ENCODE data around the gene TRAF4.
"Not testable (repeated sequence)": the region's sequence is repeated elsewhere in the genome, so short reads cannot be mapped to it uniquely, and the experiment has no call there.

The TRAF4 gene

DNA sequence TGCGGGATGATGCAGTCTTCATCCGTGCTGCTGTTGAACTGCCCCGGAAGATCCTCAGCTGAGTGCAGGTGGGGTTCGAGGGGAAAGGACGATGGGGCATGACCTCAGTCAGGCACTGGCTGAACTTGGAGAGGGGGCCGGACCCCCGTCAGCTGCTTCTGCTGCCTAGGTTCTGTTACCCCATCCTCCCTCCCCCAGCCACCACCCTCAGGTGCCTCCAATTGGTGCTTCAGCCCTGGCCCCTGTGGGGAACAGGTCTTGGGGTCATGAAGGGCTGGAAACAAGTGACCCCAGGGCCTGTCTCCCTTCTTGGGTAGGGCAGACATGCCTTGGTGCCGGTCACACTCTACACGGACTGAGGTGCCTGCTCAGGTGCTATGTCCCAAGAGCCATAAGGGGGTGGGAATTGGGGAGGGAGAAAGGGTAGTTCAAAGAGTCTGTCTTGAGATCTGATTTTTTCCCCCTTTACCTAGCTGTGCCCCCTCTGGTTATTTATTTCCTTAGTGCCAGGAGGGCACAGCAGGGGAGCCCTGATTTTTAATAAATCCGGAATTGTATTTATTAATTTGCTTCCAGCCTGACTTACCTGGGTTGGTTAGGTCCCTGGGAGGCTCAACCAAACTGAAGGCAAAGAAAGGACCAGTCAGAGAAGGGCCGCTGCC, 5.8 kb downstream of the TRAF4 start:
- no peak for DNase-seq

DNA sequence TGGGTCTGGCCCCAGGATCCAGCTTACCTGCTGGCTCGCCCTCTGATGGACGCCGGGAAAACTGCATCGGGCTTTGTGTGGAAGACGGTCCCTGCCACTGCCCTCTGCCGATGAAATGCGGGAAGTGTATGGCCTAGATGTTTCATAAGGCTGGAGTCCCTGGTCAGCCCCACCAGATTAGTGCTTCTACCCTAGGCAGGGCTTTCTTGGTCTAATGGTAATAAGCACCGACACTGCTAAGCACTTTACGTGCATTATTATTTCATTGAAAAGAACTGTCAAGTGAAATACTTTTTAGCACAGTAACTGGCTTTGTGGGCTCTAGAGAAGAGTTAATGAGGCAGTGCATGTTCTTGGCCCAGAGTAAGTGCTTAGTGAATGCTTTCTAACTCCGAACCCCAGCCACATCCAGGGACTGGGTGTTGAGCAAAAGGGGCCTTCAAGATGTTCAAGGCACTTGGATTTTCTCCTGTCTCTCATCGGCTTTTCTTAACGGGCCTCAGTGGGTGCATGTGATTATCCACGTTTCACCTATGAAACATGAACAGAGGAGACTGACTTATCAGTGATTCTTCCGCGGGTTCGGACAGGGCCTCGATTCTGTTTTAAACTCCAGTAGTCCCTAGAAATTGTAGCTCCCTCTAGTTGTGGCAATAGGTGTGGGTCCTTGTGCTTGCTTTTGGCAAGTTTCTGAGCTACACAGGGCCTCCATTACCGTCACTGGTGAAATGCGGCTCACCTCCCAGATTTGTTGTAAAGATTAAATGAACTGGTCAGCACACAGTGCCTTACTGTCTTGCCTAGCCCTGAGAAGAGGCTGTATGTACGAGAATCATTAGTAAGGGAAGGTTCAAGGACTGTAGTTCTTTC, 6.6 kb downstream of the TRAF4 start:
- DNase-seq, result peak; percentile 66 to 83

DNA sequence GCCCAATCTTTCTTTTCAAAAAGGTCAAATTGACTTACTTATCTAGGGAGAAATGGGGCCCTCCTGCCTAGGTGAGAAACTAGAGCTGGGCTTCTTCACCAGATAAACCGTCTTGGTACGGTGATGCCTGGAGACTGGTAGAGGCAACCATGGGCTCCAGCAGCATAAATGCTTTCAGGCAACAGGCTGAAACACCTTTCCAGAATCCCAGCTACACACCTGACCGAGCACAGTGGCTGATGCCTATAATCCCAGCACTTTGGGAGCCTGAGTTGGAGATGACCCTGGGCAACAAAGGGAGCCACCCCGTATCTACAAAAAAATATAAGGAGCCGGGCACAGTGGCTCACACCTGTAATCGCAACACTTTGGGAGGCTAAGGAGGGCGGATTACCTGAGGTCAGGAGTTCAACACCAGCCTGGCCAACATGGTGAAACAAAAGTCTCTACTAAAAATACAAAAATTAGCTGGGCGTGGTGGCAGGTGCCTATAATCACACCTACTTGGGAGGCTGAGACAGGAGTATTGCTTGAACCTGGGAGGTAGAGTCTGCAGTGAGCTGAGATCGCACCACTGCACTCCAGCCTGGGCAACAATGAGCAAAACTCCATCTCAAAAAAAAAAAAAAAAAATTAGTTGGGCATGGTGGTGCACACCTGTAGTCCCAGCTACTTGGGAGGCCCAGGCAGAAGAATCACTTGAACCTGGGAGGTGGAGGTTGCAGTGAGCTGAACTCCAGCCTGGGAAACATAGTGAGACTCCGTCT, 8.0 kb downstream of the TRAF4 start:
- DNase-seq, result no peak

DNA sequence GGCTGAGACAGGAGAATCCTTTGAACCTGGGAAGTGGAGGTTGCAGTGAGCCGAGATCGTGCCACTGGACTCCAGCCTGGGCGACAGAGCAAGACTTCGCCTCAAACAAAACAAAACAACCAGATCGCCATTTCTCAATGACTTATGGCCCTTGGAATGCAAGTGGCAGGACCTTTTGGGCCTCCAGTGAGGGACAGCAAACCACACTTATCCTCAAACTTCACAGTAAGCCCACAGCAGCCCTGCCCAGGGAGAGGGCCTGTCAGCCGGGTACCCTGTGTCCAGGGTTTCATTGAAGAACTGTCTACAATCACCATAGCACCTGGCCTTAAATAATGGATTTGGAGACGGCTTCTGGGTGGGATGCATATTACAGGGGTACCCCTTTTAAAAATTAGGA, 11.7 kb downstream of the TRAF4 start:
- no peak for DNase-seq

DNA sequence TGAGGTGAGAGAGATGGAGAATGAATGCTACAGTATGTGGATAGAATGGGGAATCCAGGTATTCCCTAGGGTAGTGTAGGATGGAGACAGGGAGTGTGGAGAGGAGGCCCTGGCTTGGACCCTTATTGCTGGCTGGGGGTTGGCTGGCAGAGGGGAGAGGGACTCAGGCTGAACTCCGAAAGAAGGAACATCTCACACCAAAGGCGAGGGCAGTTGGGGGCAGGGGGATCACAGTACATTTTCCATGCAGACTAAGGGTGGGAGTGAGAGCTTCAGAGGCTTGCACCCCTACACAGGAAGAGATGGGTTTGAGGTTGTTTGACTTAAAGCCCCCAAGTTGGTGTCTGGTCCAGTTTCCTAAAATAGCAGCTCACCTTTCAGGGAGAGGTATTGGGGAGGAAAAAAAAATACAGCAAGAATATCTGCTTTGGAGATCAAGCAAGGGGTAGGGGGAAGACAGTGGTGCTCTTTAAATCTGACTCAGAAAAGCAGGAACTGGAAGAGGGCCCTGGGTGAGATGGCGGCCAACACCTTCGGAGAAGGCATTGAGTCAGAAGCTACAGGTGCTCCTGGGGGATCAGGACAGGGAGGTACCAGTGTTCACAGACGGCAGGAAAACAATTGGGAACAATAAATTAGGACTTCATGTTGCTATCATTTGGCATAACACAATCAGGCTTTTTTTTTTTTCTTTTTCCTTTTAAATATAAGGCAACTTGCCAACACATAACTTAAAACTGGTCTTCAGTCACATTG, 12.4 kb downstream of the TRAF4 start:
- no peak for DNase-seq

DNA sequence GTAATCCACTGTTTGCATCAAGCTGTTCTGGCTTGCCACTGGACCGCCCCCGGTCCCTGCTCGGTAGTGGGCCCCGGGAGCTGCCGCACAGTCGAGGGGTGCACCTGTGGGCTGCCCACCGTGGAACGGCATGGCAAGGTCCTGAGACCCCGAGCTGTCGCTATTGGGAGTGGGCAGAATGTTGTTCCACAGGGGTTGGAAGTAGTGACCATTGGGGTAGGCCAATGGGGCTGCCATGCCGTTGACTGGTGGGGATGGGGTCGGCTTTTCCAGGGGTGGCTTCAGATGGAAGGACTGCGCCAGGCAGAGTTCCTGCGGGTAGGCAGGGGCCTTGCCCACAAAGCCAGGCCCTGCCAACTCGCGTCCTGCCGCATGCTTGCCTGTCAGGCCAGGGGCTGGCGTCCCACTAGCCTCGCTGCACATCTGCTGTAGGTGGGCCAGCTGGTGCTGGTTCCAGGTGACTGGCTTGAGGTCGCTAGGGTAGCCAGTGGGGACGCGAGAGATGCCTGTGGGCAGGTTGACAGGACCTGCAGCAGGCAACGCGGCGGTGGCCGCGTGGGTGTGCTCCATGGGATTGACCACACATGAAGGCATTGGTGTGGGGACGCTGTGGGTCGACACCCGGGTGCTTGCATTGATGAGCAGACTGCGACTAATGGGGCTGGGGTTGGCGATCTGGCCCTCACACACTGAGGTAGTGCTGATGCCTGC, 14.8 kb downstream of the TRAF4 start:
- DNase-seq, result no peak

DNA sequence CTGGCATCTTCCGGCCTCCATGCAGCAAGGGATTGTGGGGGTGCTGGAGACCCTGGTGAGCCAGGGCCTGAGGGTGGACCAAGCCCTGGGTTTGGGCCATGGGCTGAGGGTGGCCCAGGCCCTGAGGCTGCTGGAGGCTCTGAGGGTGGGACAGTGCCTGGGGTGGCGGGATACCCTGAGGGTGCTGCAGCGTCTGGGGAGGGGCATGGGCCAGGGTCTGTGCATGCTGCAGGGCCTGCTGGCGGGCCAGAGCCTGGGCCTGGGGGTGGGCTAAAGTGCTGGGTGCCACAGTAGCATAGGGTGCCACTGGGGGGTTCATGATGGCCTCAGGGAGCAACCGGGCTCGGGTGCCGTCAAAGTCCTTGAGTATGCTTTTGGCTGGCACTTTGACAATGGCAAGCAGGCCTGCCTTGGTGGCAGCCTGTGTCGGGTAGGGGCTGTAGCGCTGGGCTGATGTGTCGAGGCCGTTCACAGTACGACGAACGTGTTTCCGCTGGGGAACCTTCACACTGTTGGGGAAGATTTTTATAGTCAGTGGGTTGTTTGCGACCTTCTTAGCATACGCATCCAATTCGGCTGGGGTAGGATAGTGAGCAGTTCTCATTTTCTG, 15.6 kb downstream of the TRAF4 start:
- DNase-seq, result no peak

DNA sequence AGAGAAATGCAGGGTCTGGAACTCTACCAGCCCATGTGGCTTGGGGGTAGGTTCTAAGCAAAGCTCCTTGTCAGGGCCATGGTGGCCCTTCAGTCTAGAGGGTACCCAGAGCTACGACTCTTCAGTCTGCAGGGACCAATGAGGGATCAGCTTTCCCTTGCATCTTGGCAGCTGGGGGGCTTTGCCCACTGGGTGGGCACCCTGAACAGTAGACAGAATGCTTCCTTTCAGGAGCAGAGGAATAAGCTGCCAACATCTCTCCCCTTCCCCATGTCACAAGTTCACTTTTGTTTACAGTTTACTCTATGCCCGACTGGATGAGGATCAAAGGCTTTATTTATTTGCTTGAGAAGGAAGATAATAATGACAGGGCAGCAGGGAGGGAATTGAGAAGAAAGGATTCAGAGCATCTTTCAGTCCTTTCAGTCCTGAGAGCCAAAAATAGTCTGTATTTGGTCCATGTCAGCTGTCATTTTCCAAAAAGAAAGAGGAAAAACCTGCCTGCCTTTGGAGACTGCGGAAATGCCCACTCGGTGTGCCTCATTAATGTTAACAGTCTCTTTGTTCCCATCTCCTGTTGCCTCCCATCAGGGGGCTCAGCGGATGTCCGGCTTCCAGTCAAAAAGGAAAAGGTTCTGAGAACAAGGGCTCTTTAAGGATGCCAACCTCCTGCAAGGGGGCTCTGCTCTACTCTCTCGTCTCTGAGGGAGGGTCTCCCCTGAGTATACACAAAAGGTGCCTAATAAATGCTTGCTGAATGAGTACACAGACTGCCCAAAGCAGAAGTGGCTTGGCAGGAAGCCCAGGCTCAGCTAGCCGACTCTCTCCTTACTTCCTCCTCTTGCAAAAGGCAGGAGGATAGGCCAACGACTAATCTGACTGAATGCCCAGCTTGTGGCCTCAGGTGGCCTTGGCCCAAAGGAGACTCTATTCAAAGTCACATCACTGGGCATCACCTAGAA, 17.1 kb downstream of the TRAF4 start:
- DNase-seq, result peak; percentile 53 to 60

DNA sequence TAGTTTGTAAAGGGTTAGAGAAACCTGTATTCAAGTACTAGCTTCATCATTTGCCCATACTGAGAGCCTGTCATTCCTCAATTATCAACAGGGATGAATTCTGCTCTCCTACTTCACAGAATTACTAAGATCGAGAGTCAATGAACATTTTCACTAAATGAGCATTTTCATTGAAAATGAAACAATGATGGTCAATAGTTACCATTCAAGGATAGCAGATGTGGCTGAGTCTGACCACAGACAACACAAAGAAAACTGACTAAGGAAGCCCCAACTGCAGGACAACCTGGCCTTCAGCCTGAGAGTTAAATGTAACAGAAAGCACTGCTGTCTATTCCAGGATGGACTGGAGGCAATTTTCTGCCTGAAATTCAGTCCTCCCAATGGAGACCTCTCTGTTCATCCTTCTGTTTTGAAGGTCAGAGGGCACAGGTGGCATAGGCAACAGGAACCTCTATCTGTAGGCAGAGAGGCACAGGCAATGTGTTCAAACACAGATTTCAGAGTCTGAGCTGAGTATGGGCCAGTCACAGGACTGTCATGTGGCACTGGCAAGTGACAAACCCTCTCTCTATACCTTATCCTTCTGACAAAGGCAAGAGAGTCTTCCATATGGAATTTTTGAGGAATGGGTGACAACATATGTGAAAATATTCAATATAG, 19.5 kb downstream of the TRAF4 start:
- no peak for DNase-seq

DNA sequence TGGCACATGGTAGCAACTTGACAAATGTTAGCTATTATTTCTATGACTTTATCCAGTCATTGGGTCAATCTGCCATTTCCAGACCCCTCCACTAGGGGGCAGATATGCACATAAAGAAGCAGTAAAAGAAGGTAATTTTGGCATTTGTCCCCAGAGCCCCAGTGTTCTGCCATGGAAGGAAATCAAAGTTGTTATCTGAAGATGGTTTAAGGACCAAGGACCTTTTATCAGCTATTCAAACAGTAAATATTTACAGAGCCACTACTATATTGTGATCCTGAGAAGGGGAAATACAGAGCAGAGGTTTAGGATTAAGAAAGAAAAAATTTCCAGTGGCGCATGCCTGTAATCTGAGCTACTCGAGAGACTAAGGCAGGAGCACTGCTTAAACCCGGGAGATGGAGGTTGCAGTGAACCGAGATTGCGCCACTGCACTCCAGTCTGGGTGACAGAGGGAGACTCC, 20.0 kb downstream of the TRAF4 start:
- peak in 1 of 2 experiments; percentile 55 for DNase-seq

DNA sequence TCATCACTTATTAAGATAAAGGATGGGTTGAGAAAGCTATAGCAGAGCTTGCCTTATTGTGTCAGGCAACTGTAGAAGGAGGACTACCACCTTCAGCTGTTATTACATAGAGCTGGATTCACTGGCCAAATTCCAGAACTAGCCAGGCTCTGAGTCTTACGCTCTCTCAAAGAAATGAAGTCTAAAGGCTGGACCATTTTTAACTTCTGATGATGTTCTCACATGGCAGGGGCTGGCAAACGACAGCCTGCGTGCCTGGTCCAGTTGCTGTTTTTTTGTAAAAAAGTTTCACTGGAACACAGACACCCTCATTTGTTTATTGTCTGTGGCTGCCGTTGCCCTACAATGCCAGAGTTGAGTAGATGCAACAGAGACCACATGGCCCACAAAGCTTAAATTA, 21.2 kb downstream of the TRAF4 start:
- DNase-seq, result no peak

DNA sequence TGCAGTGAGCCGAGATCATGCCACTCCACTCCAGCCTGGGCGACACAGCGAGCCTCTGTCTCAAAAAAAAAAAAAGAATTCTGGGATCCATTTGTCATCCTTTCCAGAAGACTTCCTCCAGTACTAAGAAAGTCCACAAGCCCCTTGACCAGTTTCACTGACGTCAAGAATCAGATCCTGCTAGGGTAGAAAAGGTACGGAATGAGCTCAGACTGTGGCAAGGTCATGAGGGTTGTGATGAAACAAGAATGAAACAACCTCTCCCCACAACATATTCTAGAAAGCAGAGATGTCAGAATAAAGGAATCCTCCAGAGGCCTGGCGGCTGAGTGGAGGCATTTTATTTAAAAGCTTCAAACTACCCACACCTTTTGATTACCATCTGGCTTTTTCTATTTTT, 29.9 kb downstream of the TRAF4 start:
- DNase-seq, result no peak

DNA sequence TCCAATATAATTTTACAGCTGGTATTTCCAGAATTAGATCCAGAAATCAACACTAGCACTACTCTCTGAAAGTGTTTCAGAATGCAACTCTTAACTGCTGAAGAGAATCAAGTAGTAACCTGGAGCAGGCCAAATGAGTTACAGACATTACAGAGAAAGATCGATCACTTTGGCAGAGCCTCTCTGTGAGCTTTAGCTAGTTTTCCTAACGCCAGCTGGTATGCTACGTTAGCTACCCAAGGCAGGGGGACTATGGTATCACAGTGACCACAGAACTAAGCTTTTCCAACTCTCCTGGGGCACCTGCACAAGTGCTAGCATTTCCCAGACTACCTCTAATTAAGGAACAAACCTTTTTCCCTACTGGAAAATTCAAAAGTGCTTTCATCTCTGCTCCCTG, 30.4 kb downstream of the TRAF4 start:
- no peak for DNase-seq

DNA sequence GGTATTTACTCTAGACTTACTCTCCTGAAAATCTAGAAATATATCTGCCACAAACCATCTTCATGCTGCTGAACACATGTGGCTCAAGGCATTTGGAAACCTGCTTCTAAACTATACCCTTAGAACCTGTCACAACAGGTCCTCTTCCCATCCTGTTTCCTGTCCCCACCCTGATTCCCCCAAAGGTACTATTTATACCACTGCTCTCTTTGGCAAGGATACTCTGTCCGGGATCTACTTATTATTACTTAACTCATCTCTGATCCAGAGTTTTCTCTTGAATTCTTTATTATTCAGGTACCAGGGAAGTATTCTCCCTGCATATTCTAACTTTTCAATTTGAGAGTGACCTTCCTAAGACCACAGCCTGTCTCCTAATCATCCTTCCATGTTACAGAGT, 33.4 kb downstream of the TRAF4 start:
- DNase-seq, result no peak

DNA sequence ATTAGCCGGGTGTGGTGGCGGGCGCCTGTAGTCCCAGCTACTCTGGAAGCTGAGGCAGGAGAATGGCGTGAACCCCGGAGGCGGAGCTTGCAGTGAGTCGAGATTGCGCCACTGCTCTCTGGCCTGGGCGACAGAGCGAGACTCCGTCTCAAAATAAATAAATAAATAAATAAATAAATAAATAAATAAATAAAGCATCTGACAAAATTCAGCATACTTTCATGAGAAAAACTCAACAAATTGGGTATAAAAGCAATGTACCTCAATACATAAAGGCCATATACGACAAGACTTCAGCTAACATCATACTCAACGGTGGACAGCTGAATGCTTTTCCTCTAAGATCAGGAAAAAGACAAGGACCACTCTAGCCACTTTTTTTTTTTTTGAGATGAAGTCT, 35.8 kb downstream of the TRAF4 start:
- DNase-seq, result not testable (repeated sequence)

DNA sequence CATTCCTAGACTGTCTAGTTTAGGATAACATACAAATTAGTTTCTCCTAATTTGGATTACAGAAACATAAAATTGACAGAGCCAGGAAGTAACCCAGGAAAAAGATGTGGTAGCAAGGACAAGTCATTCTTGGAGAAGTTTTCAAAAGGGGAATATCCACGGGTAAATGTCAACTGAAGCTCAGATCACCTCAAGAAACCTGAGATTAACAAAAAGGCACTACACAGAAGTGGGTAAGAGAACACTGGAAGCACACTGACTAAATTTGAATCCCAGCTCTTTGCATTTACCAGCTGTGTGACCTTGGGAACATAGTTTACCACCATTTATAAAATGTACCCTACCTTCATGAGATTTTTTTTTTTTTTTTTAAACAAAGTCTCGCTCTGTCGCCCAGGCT, 39.4 kb downstream of the TRAF4 start:
- no peak for DNase-seq

DNA sequence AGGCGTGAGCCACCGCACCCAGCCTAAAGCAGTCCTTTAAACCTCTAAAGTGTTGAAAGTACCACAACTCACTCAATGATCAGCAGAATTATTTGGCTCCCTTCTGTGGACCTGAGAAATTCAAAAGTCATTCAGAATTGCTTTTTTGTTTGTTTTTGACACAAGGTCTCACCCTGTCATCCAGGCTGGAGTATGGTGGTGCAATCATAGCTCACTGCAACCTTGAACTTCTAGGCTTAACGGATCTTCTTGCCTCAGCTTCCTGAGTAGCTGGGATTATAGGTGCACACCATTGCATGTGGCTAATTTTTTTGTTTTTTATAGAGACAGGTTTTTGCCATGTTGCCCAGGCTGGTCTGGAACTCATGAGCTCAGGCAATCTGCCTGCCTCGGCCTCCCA, 44.3 kb downstream of the TRAF4 start:
- DNase-seq, result no peak

DNA sequence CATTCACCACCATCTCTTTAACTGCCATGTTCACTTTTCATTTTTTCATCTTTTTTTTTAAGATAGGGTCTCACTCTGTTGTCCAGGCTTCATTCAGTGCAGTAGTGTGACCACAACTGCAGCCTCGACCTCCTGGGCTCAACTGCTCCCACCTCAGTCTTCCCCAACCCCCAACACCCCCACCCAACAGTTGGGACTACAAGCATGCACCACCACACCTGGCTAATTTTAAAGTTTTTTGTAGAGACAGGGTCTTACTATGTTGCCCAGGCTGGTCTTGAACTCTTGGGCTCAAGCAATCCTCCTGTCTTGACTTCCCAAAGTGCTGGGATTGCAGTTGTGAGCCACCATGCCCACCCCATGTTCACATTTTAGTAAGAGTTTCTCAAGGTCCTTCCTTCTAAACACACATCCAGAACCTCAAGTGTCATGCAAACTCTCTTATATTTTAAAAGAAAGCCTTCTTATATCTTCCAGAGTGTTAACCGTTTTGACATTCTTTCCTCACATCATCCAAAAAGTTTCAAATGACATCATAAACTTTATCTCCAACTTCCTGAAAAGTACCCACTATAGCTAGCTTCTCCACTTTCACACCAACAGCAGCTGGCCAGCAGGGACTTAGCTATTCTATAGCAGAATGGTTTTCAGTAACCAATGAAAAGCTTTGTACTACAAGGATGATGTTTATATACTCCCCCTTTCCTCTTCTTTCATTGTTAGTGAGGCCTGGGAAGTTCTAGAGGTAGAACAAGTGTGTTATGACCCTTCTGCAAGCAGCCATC, 49.3 kb downstream of the TRAF4 start:
- DNase-seq, result no peak

DNA sequence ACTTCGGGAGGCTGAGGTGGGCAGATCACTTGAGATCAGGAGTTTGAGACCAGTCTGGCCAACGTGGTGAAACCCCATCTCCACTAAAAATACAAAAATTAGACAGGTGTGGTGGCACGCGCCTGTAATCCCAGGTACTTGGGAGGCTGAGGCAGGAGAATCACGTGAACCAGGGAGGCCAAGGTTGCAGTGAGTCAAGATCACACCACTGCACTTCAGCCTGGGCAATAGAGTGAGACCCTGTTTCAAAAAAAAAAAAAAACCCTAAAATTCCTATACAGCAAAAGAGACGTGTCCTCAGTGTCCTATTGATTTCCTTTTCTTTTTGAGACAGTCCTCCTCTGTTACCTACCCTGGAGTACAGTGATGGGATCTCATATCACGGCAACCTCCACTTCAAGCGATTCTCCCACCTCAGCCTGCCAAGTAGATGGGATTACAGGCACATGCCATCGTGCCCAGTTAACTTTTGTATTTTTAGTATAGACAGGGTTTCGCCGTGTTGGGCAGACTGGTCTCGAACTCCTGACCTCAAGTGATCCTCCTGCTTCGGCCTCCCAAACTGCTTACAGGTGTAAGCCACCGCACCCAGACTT, 51.1 kb downstream of the TRAF4 start:
- DNase-seq, result not testable (repeated sequence)

Data from cerebellar nuclear complex (tissue), 1 donor.